HG03571 (cell line): ENCODE results near the gene STAT6.
"Not testable (repeated sequence)": the region's sequence is repeated elsewhere in the genome, so short reads cannot be mapped to it uniquely, and the experiment has no call there.

Experiments
- ATAC-seq: cut with Tn5 transposase; IDR thresholded peaks from one replicate; pipeline ENCODE4 v1.9.1; 2021; ENCODE audit not compliant: unreplicated experiment

STAT6 gene

GRCh38 chr12:57127101-57127725, 16.1 kb upstream of the STAT6 start:
- ATAC-seq, result no peak

- no peak for ATAC-seq
Observed at GRCh38 chr12:57126561-57126960, 15.4 kb upstream of the STAT6 start.

GRCh38 chr12:57126061-57126460, 14.9 kb upstream of the STAT6 start:
- ATAC-seq, result no peak

GRCh38 chr12:57124261-57124877, 13.2 kb upstream of the STAT6 start:
- no peak for ATAC-seq

- no peak for ATAC-seq
Observed at GRCh38 chr12:57123813-57124212, 12.7 kb upstream of the STAT6 start.

GRCh38 chr12:57120718-57121117, 9.6 kb upstream of the STAT6 start:
- not testable (repeated sequence) for ATAC-seq

- ATAC-seq, result no peak
Observed at GRCh38 chr12:57119294-57120085, 8.3 kb upstream of the STAT6 start.

GRCh38 chr12:57118711-57119271, 7.6 kb upstream of the STAT6 start:
- ATAC-seq, result no peak

GRCh38 chr12:57116580-57117281, 5.6 kb upstream of the STAT6 start:
- ATAC-seq, result no peak

- ATAC-seq, result peak; percentile 44
Observed at GRCh38 chr12:57112492-57113294, 1.5 kb upstream of the STAT6 start.

- ATAC-seq, result peak; percentile 53
Observed at GRCh38 chr12:57110104-57111030, 795 bp downstream of the STAT6 start.

GRCh38 chr12:57109207-57110103, 1.7 kb downstream of the STAT6 start:
- ATAC-seq, result no peak

- ATAC-seq, result no peak
Observed at GRCh38 chr12:57107456-57108155, 3.6 kb downstream of the STAT6 start.

GRCh38 chr12:57106021-57106708, 5.0 kb downstream of the STAT6 start:
- ATAC-seq, result no peak

GRCh38 chr12:57105011-57105753, 6.0 kb downstream of the STAT6 start:
- ATAC-seq, result no peak

- no peak for ATAC-seq
Observed at GRCh38 chr12:57104292-57104910, 6.8 kb downstream of the STAT6 start.
